GM23338 (cell line): ENCODE data around the gene KRTAP6-1. TPM values are rescaled to one million over a fixed set of nuclear protein-coding genes. Genes with fewer than 3 reads are reported as not detected.

ENCODE experiments used
- ATAC-seq: fragments of 200-7000 bp; cut with Tn5 transposase; 3 replicates; pipeline ENCODE4 v1.9.1; 2020
- DNase-seq: peaks from one replicate; pipeline ENCODE4 v3.0.0-alpha.2; 2015; ENCODE audit warnings: low spot score
- H2AFZ ChIP-seq: fragments of 200-600 bp; sonication (generic); 2 replicates; pipeline ENCODE4 v1.8.0; 2016; ENCODE audit warnings: antibody characterized with exemption, mild to moderate bottlenecking, moderate library complexity
- H3F3A ChIP-seq: fragments of 200-600 bp; sonication (generic); replicated peaks from 2 replicates; pipeline ENCODE4 v1.8.0; 2017; ENCODE audit warnings: antibody characterized with exemption, mixed run types, low read depth
- H3K27ac ChIP-seq: fragments of 200-600 bp; sonication (generic); 2 replicates; pipeline ENCODE4 v1.6.1; 2016; ENCODE audit warnings: low read depth
- H3K27me3 ChIP-seq: fragments of 200-600 bp; sonication (generic); 2 replicates; pipeline ENCODE4 v1.8.0; 2016; ENCODE audit warnings: mild to moderate bottlenecking, mixed run types, moderate library complexity; ENCODE audit not compliant: insufficient read depth
- H3K36me3 ChIP-seq: fragments of 200-600 bp; sonication (generic); 2 replicates; pipeline ENCODE4 v1.8.0; 2016; ENCODE audit warnings: mild to moderate bottlenecking; ENCODE audit not compliant: insufficient read depth
- H3K4me1 ChIP-seq: fragments of 200-600 bp; sonication (generic); 2 replicates; pipeline ENCODE4 v1.8.0; 2016; ENCODE audit warnings: mild to moderate bottlenecking, moderate library complexity; ENCODE audit not compliant: insufficient read depth
- H3K4me2 ChIP-seq: fragments of 200-600 bp; sonication (generic); 2 replicates; pipeline ENCODE4 v1.7.1; 2017; ENCODE audit warnings: mixed run types
- H3K4me3 ChIP-seq: fragments of 200-600 bp; sonication (generic); 2 replicates; pipeline ENCODE4 v1.6.1; 2016; ENCODE audit warnings: mixed run types
- H3K79me2 ChIP-seq: fragments of 200-600 bp; sonication (generic); replicated peaks from 2 replicates; pipeline ENCODE4 v1.8.0; 2017; ENCODE audit warnings: mild to moderate bottlenecking; ENCODE audit not compliant: insufficient read depth
- H3K9me2 ChIP-seq: fragments of 200-600 bp; sonication (generic); 2 replicates; pipeline ENCODE4 v1.8.0; 2017; ENCODE audit not compliant: insufficient read depth
- H4K20me1 ChIP-seq: fragments of 200-600 bp; sonication (generic); replicated peaks from 2 replicates; pipeline ENCODE4 v1.8.0; 2017; ENCODE audit warnings: mild to moderate bottlenecking; ENCODE audit not compliant: insufficient read depth
- H3K27ac Mint-ChIP-seq: 2 replicates; pipeline ENCODE4 v1.8.0; 2020; ENCODE audit warnings: inconsistent platforms, mild to moderate bottlenecking, moderate library complexity, mixed read lengths
- H3K27me3 Mint-ChIP-seq: 3 replicates; pipeline ENCODE4 v1.8.0; 2022; ENCODE audit warnings: low read depth, mild to moderate bottlenecking, moderate library complexity, mixed read lengths, inconsistent platforms; ENCODE audit not compliant: insufficient read depth, poor library complexity
- H3K36me3 Mint-ChIP-seq: 3 replicates; pipeline ENCODE4 v1.8.0; 2021; ENCODE audit warnings: low read depth, mild to moderate bottlenecking, inconsistent platforms, moderate library complexity, mixed read lengths
- H3K4me1 Mint-ChIP-seq: 3 replicates; pipeline ENCODE4 v1.8.0; 2020; ENCODE audit warnings: mild to moderate bottlenecking, inconsistent platforms, mixed read lengths
- H3K4me3 Mint-ChIP-seq: 3 replicates; pipeline ENCODE4 v1.8.0; 2021; ENCODE audit warnings: moderate library complexity, mild to moderate bottlenecking, inconsistent platforms, mixed read lengths
- H3K9me3 Mint-ChIP-seq: 3 replicates; pipeline ENCODE4 v1.8.0; 2020; ENCODE audit warnings: moderate library complexity, mild to moderate bottlenecking, inconsistent platforms, mixed read lengths
- CREB1 ChIP-seq: fragments of 250-450 bp; sonication (Bioruptor Pico); IDR thresholded peaks from 2 replicates; pipeline ENCODE4 v1.5.0; 2020; ENCODE audit warnings: low read depth, mild to moderate bottlenecking, moderate library complexity
- CTCF ChIP-seq, 2 experiments: fragments of 200-600 bp in 1 of 2; sonication (generic) in 1 of 2; conservative IDR thresholded peaks; 2 replicates each; pipeline versions ENCODE4 v1.5.1 to v1.6.1; 2016 to 2017; ENCODE audit warnings: antibody characterized with exemption in 2 of 2, low read depth in 2 of 2, mild to moderate bottlenecking in 2 of 2, moderate library complexity in 1 of 2
- ETS1 ChIP-seq: IDR thresholded peaks from 2 replicates; pipeline ENCODE4 v1.6.1; 2016; ENCODE audit warnings: antibody characterized with exemption
- EZH2 ChIP-seq: fragments of 200-600 bp; sonication (generic); IDR thresholded peaks from one replicate; pipeline ENCODE4 v1.8.0; 2017; ENCODE audit warnings: antibody characterized with exemption, mild to moderate bottlenecking, low read depth; ENCODE audit not compliant: unreplicated experiment
- EZH2phosphoT487 ChIP-seq: fragments of 200-600 bp; sonication (generic); IDR thresholded peaks from one replicate; pipeline ENCODE4 v1.8.1; 2018; ENCODE audit warnings: antibody characterized with exemption; ENCODE audit not compliant: unreplicated experiment
- JUNB ChIP-seq: IDR thresholded peaks from one replicate; pipeline ENCODE4 v1.6.1; 2016; ENCODE audit warnings: antibody characterized with exemption; ENCODE audit not compliant: unreplicated experiment
- NANOG ChIP-seq: IDR thresholded peaks from 2 replicates; pipeline ENCODE4 v1.6.1; 2016; ENCODE audit warnings: antibody characterized with exemption, borderline replicate concordance
- POLR2AphosphoS5 ChIP-seq: IDR thresholded peaks from 2 replicates; pipeline ENCODE4 v1.6.1; 2016; ENCODE audit warnings: antibody characterized with exemption, low read depth
- REST ChIP-seq: IDR thresholded peaks from one replicate; pipeline ENCODE4 v1.6.1; 2018; ENCODE audit warnings: antibody characterized with exemption; ENCODE audit not compliant: unreplicated experiment
- STAT1 ChIP-seq: IDR thresholded peaks from one replicate; pipeline ENCODE4 v1.6.1; 2016; ENCODE audit warnings: antibody characterized with exemption; ENCODE audit not compliant: unreplicated experiment
- ZNF114 ChIP-seq: fragments of 250-450 bp; sonication (Bioruptor Pico); IDR thresholded peaks from 2 replicates; pipeline ENCODE4 v1.5.0; 2020; ENCODE audit warnings: mild to moderate bottlenecking, moderate library complexity
- ZNF331 ChIP-seq: fragments of 250-450 bp; sonication (Bioruptor Pico); IDR thresholded peaks from 2 replicates; pipeline ENCODE4 v1.5.0; 2020; ENCODE audit warnings: low read depth, mild to moderate bottlenecking, moderate library complexity
- ZNF462 ChIP-seq: fragments of 250-450 bp; sonication (Bioruptor Pico); IDR thresholded peaks from 2 replicates; pipeline ENCODE4 v1.5.0; 2020; ENCODE audit warnings: mild to moderate bottlenecking, moderate library complexity
- polyA plus RNA-seq: library from polyadenylated mRNA; unstranded; fragments of >200 nt; fragmentation: Nextera tagmentation; extraction: Ambion mirVana; gene quantifications from 2 replicates; pipeline ENCODE4 v1.2.1, GENCODE V29; 2016
- total RNA-seq: library from RNA; depleted of rRNA; stranded (reverse); fragments of >200 nt; shearing (Covaris generic); gene quantifications from 2 replicates; pipeline ENCODE4 v1.2.3, GENCODE V29; 2014

The KRTAP6-1 gene
- total and polyA plus RNA-seq, 2 experiments from 2014 or later = not detected

GRCh38 chr21:30620080-30620479 lies 6.3 kb upstream of the KRTAP6-1 start:
- Histone ChIP-seq H3K4me2 (no peak overlapping the region), H2AFZ (no peak overlapping the region), H3K27me3 (no peaks in the 10 kb centered on the region), H3K4me1 (no peaks in the 10 kb centered on the region), H3K79me2 (no peaks in the 10 kb centered on the region), H3K27ac (no peak overlapping the region), H4K20me1 (no peaks in the 10 kb centered on the region), H3F3A (no peaks in the 10 kb centered on the region), H3K36me3 (no peaks in the 10 kb centered on the region), H3K9me2 (no peaks in the 10 kb centered on the region), H3K4me3 (no peak overlapping the region)
- no peak for DNase-seq
- Mint-ChIP-seq H3K27ac (no peak overlapping the region), H3K9me3 (peaks cover 7% of the 10 kb centered on the region), H3K4me3 (no peak overlapping the region), H3K27me3 (no peaks in the 10 kb centered on the region), H3K36me3 (0 out of 3 replicates have a peak, but pooled peaks cover 5% of the 10 kb centered on the region), H3K4me1 (no peaks in the 10 kb centered on the region)
- ATAC-seq = no peak
- no peak for TF ChIP-seq JUNB
- TF ChIP-seq REST = no peak
- TF ChIP-seq CREB1 = no peak
- no peak for TF ChIP-seq STAT1
- no peak for TF ChIP-seq ZNF114
- no peak for TF ChIP-seq NANOG
- no peak for TF ChIP-seq EZH2
- TF ChIP-seq CTCF (conservative IDR thresholded peaks at IDR 0.05; ENCODE audit: low read depth in 2 of 2) = no peak
- TF ChIP-seq ZNF331 (CRISPR knock-in tag) = no peak
- TF ChIP-seq ETS1 = no peak
- no peak for TF ChIP-seq POLR2AphosphoS5
- no peak for TF ChIP-seq EZH2phosphoT487
- TF ChIP-seq ZNF462 (CRISPR knock-in tag) = no peak
